Pancreas (tissue), 10 donors: Measurements from ENCODE around the gene PLGRKT. TPM values are rescaled to one million over a fixed set of nuclear protein-coding genes. Genes with fewer than 3 reads are reported as not detected.
"Not testable (repeated sequence)": the region's sequence is repeated elsewhere in the genome, so short reads cannot be mapped to it uniquely, and the experiment has no call there.

Source experiments
- ATAC-seq, 4 donors: fragments of 200-7000 bp; cut with Tn5 transposase; one replicate each; pipeline versions ENCODE4 v1.8.0 to v1.9.1; 2020; ENCODE audit warnings: mild to moderate bottlenecking in 4 of 4, moderate library complexity in 4 of 4
- DNase-seq, 6 donors: peaks; one replicate each; pipeline ENCODE4 v3.0.0-alpha.2; 2020
- FAIRE-seq: peaks from 2 replicates; lab custom pipeline; 2012; peaks lifted over from hg19 to GRCh38; lab: Jason Lieb, UNC
- H3K27ac ChIP-seq, 4 donors: fragments of 200-600 bp; sonication (generic); 1 replicate in 3 of 4; 2 replicates in 1 of 4; pipeline versions ENCODE4 v1.5.0 to v1.8.0; 2020
- H3K27me3 ChIP-seq, 4 donors: fragments of 200-600 bp; one replicate each; pipeline ENCODE4 v1.8.0; 2021
- H3K36me3 ChIP-seq, 3 donors: fragments of 200-600 bp; sonication (generic) in 1 of 3; one replicate each; pipeline versions ENCODE4 v1.5.0 to v1.8.0; 2020 to 2021
- H3K4me1 ChIP-seq, 3 donors: fragments of 200-600 bp; one replicate each; pipeline ENCODE4 v1.8.0; 2021
- H3K4me3 ChIP-seq, 4 donors: fragments of 200-600 bp; sonication (generic) in 2 of 4; one replicate each; pipeline versions ENCODE4 v1.5.0 to v1.8.0; 2020 to 2021
- H3K9me3 ChIP-seq, 4 donors: fragments of 200-600 bp; one replicate each; pipeline ENCODE4 v1.8.0; 2021
- CTCF ChIP-seq, 4 donors: fragments of 200-600 bp; sonication (generic) in 3 of 4; IDR thresholded peaks; one replicate each; pipeline versions ENCODE4 v1.5.0 to v1.8.0; 2021; ENCODE audit warnings: antibody characterized with exemption in 4 of 4
- WGBS, 2 donors: extraction: QIAGEN DNeasy Blood & Tissue Kit; methylation state at CpG; one replicate each; pipeline ENCODE4 v1.1.7; 2013; 5-methylcytosine and 5-hydroxymethylcytosine counted together
- intact Hi-C, 3 donors: fragments of 100-400 bp; cut with DNase I; formaldehyde crosslinking; loops; one replicate each; pipeline versions ENCODE4 v1.11.1 to v1.14.2; 2022
- polyA plus RNA-seq, 2 donors: library from polyadenylated mRNA; stranded (reverse); fragments of 200-250 nt; gene quantifications; one replicate each; pipeline ENCODE4 v1.2.3, GENCODE V29; 2013
- total RNA-seq, 6 donors: library from RNA; stranded (reverse); fragmentation: NEBNext Ultra II Directional in 4 of 6; extraction: Animal tissue kit (Norgen Biotek cat#: 25700) in 4 of 6; gene quantifications; one replicate each; pipeline versions ENCODE4 v1.2.1 to v1.2.4, GENCODE V29; 2021 to 2023
- donor health status: healthy with polysubstance abuse.
- donor health status: DM: no; HTN: no; CAD: no; lungs with moderate emphysema.
- donor health status: DM: no; HTN: no; CAD: no.
- donor health status: control.
- donor health status: control.
- donor health status: Bipolar disorder and iron deficiency.
- donor health status: DM: yes; HTN: yes; CAD: no.
- donor health status: DM: no; HTN: no; CAD: no.
- donor health status: DM: no; HTN: no; CAD: no.
- donor health status: DM: yes; HTN: yes; CAD: no.

PLGRKT gene
- total and polyA plus RNA-seq, 8 donors: 4.9 to 9.0 (median 6.6) TPM

GRCh38 chr9:5438301-5439162 is 807 bp upstream of the PLGRKT start:
- no peak for TF ChIP-seq CTCF (IDR thresholded peaks at IDR 0.05)
- 60 to 62% methylated on average over 21 of the region's 21 CpGs for WGBS, 2 donors
- no peak for DNase-seq
- Histone ChIP-seq H3K4me1 (peaks cover 5 to 15% (median 10%) of the 10 kb centered on the region in 3 donors), H3K4me3 (peak overlapping the region; percentile 20 to 79 (median 52)), H3K27me3 (no peaks in the 10 kb centered on the region), H3K9me3 (no peaks in the 10 kb centered on the region), H3K36me3 (no peaks in the 10 kb centered on the region), H3K27ac (peak overlapping the region; percentile 73 to 96 (median 93))
- intact Hi-C loops: no loop called here
- FAIRE-seq: no peak
- ATAC-seq: peak in 2 of 4 donors; percentile 23 to 29

- ATAC-seq (no peak), DNase-seq (no peak), FAIRE-seq (no peak)
- Histone ChIP-seq H3K4me3 (peak overlapping the region in 1 of 4 donors; percentile 60), H3K9me3 (no peaks in the 10 kb centered on the region), H3K27ac (peak overlapping the region in 2 of 4 donors; percentile 73 to 96), H3K27me3 (no peaks in the 10 kb centered on the region), H3K4me1 (peaks cover 5 to 15% (median 10%) of the 10 kb centered on the region in 3 donors), H3K36me3 (no peaks in the 10 kb centered on the region)
- WGBS, 2 donors: 70 to 71% methylated on average over 2 of the region's 2 CpGs
- no peak for TF ChIP-seq CTCF (IDR thresholded peaks at IDR 0.05)
- intact Hi-C loops: no loop called here
Measured at GRCh38 chr9:5436441-5436840, 1.3 kb downstream of the PLGRKT start.

- Histone ChIP-seq H3K4me1 (peaks cover 5 to 15% (median 10%) of the 10 kb centered on the region in 3 donors), H3K4me3 (no peak overlapping the region), H3K27me3 (no peaks in the 10 kb centered on the region), H3K27ac (no peak overlapping the region), H3K36me3 (no peaks in the 10 kb centered on the region), H3K9me3 (no peaks in the 10 kb centered on the region)
- 81 to 96% methylated on average over 3 of the region's 3 CpGs for WGBS, 2 donors
- intact Hi-C loops: no loop called here
- ATAC-seq (no peak), FAIRE-seq (no peak), DNase-seq (no peak)
- TF ChIP-seq CTCF (IDR thresholded peaks at IDR 0.05): no peak
Measured at GRCh38 chr9:5435912-5436311, 1.8 kb downstream of the PLGRKT start.

GRCh38 chr9:5433841-5434810 is 3.6 kb downstream of the PLGRKT start:
- H3K27ac ChIP-seq, H3K27me3 ChIP-seq, H3K4me3 ChIP-seq, ATAC-seq, intact Hi-C loops, H3K9me3 ChIP-seq, H3K36me3 ChIP-seq, FAIRE-seq: not testable (repeated sequence)
- peak in 1 of 6 donors; percentile 65 for DNase-seq
- peaks cover 5 to 15% (median 10%) of the 10 kb centered on the region in 3 donors for H3K4me1 ChIP-seq
- WGBS, 2 donors: 96 to 97% methylated on average over 63 to 65 of the region's 65 CpGs

- FAIRE-seq, H3K9me3 ChIP-seq, H3K36me3 ChIP-seq, H3K27me3 ChIP-seq, H3K4me3 ChIP-seq, ATAC-seq, intact Hi-C loops, H3K27ac ChIP-seq: not testable (repeated sequence)
- peaks cover 3 to 11% (median 10%) of the 10 kb centered on the region in 3 donors for H3K4me1 ChIP-seq
- WGBS, 2 donors: 90% methylated on average over 25 to 26 of the region's 26 CpGs
- peak in 1 of 6 donors; percentile 74 for DNase-seq
Measured at GRCh38 chr9:5433328-5433727, 4.4 kb downstream of the PLGRKT start.

- peak in 1 of 6 donors; percentile 63 for DNase-seq
- H3K27ac ChIP-seq, H3K36me3 ChIP-seq, H3K27me3 ChIP-seq, H3K4me3 ChIP-seq, FAIRE-seq, H3K4me1 ChIP-seq, ATAC-seq, H3K9me3 ChIP-seq, intact Hi-C loops: not testable (repeated sequence)
- 97 to 98% methylated on average over 24 of the region's 24 CpGs for WGBS, 2 donors
Measured at GRCh38 chr9:5432890-5433289, 4.8 kb downstream of the PLGRKT start.
